BLaER1 treated with 17β-estradiol and CSF1 and Interleukin-3, amounts not matched to agents 10 nM and 100 nM (cell line): ENCODE results near the gene RIBC2.
A peak's percentile ranks its signal among the peaks of the same experiment; 100 is the strongest.
"Not testable (repeated sequence)": the region's sequence is repeated elsewhere in the genome, so short reads cannot be mapped to it uniquely, and the experiment has no call there.

Experiments
- H3K27ac ChIP-seq, 11 experiments: shearing (Covaris generic); formaldehyde crosslinking; 2 replicates each; pipeline ENCODE4 v1.8.1; 2022
- H3K27me3 ChIP-seq, 11 experiments: shearing (Covaris generic); formaldehyde crosslinking; 2 replicates each; pipeline ENCODE4 v1.8.1; 2022
- H3K36me3 ChIP-seq, 11 experiments: shearing (Covaris generic); formaldehyde crosslinking; 2 replicates each; pipeline ENCODE4 v1.8.1; 2022
- H3K4me1 ChIP-seq, 10 experiments: shearing (Covaris generic); formaldehyde crosslinking; 2 replicates each; pipeline ENCODE4 v1.8.1; 2022
- H3K4me2 ChIP-seq, 11 experiments: shearing (Covaris generic); formaldehyde crosslinking; 2 replicates each; pipeline ENCODE4 v1.8.1; 2022
- H3K4me3 ChIP-seq, 10 experiments: shearing (Covaris generic); formaldehyde crosslinking; 2 replicates each; pipeline ENCODE4 v1.8.1; 2022
- H3K9ac ChIP-seq, 11 experiments: shearing (Covaris generic); formaldehyde crosslinking; 2 replicates each; pipeline ENCODE4 v1.8.1; 2022
- H3K9me3 ChIP-seq, 11 experiments: shearing (Covaris generic); formaldehyde crosslinking; replicated peaks in 1 of 11; 2 replicates each; pipeline ENCODE4 v1.8.1; 2022
- H4K20me1 ChIP-seq, 11 experiments: shearing (Covaris generic); formaldehyde crosslinking; 2 replicates each; pipeline ENCODE4 v1.8.1; 2022
- Cebpa-rat ChIP-seq, 11 experiments: shearing (Covaris generic); IDR thresholded peaks; 2 replicates each; pipeline ENCODE4 v1.8.1; 2022

Gene RIBC2

GRCh38 chr22:45438336-45438735 lies 24.8 kb downstream of the RIBC2 start:
- no peaks in the 10 kb centered on the region for H3K36me3 ChIP-seq
- H3K27ac ChIP-seq, result no peak overlapping the region
- H3K4me1 ChIP-seq, result peaks cover 14 to 32% (median 22%) of the 10 kb centered on the region in 10 experiments
- no peak overlapping the region for H3K4me2 ChIP-seq
- no peak overlapping the region for H3K9ac ChIP-seq
- no peaks in the 10 kb centered on the region for H3K9me3 ChIP-seq
- TF ChIP-seq Cebpa-rat (IDR thresholded peaks at IDR 0.05), result no peak
- no peaks in the 10 kb centered on the region; a peak in 1 of 22 replicates for H4K20me1 ChIP-seq
- peaks cover 0 to 20% (median 0%) of the 10 kb centered on the region in 11 experiments; a peak in 3 of 22 replicates for H3K27me3 ChIP-seq
- no peak overlapping the region for H3K4me3 ChIP-seq

- Histone ChIP-seq H3K4me1 (peaks cover 0 to 16% (median 5%) of the 10 kb centered on the region in 10 experiments; a peak in 13 of 20 replicates), H3K9ac (0 out of 22 replicates have a peak overlapping the region, but pooled peaks of 1 of the 11 experiments have one; percentile 18), H3K4me2 (peak overlapping the region in 2 of 11 experiments; percentile 23 to 28; a peak in 4 of 22 replicates), H3K27me3 (peaks cover 0 to 27% (median 0%) of the 10 kb centered on the region in 11 experiments; a peak in 3 of 22 replicates)
- not testable (repeated sequence) for H4K20me1 ChIP-seq, H3K27ac ChIP-seq, H3K36me3 ChIP-seq, H3K4me3 ChIP-seq, H3K9me3 ChIP-seq
Observed at GRCh38 chr22:45440688-45441087, 27.2 kb downstream of the RIBC2 start.

- Histone ChIP-seq H3K9ac (0 out of 22 replicates have a peak overlapping the region, but pooled peaks of 1 of the 11 experiments have one; percentile 18), H4K20me1 (no peaks in the 10 kb centered on the region; a peak in 1 of 22 replicates), H3K27ac (no peak overlapping the region), H3K9me3 (no peaks in the 10 kb centered on the region), H3K4me1 (peaks cover 0 to 11% (median under 1%) of the 10 kb centered on the region in 10 experiments; a peak in 9 of 20 replicates), H3K4me2 (peak overlapping the region in 2 of 11 experiments; percentile 23 to 28; a peak in 4 of 22 replicates), H3K36me3 (no peaks in the 10 kb centered on the region), H3K4me3 (no peak overlapping the region), H3K27me3 (peaks cover 0 to 27% (median 0%) of the 10 kb centered on the region in 11 experiments; a peak in 3 of 22 replicates)
- no peak for TF ChIP-seq Cebpa-rat (IDR thresholded peaks at IDR 0.05)
Observed at GRCh38 chr22:45441138-45441537, 27.6 kb downstream of the RIBC2 start.

- H3K27me3 ChIP-seq, result peaks cover 0 to 27% (median 0%) of the 10 kb centered on the region in 11 experiments; a peak in 3 of 22 replicates
- H4K20me1 ChIP-seq, result no peaks in the 10 kb centered on the region; a peak in 1 of 22 replicates
- H3K4me2 ChIP-seq, result no peak overlapping the region
- no peak for TF ChIP-seq Cebpa-rat (IDR thresholded peaks at IDR 0.05)
- no peak overlapping the region for H3K9ac ChIP-seq
- no peak overlapping the region for H3K4me3 ChIP-seq
- no peak overlapping the region for H3K27ac ChIP-seq
- peaks cover 0 to 10% (median 0%) of the 10 kb centered on the region in 10 experiments; a peak in 5 of 20 replicates for H3K4me1 ChIP-seq
- no peaks in the 10 kb centered on the region for H3K9me3 ChIP-seq
- H3K36me3 ChIP-seq, result no peaks in the 10 kb centered on the region
Observed at GRCh38 chr22:45442116-45442515, 28.6 kb downstream of the RIBC2 start.

GRCh38 chr22:45444168-45444567 lies 30.7 kb downstream of the RIBC2 start:
- H3K4me2 ChIP-seq, result no peak overlapping the region
- no peak for TF ChIP-seq Cebpa-rat (IDR thresholded peaks at IDR 0.05)
- no peak overlapping the region for H3K27ac ChIP-seq

GRCh38 chr22:45445031-45445710 lies 31.7 kb downstream of the RIBC2 start:
- Histone ChIP-seq H3K27ac (no peak overlapping the region), H3K4me1 (peaks cover 0 to 9% (median 0%) of the 10 kb centered on the region in 10 experiments; a peak in 5 of 20 replicates), H3K4me3 (no peak overlapping the region), H3K27me3 (peaks cover 0 to 27% (median 0%) of the 10 kb centered on the region in 11 experiments; a peak in 3 of 22 replicates), H3K36me3 (no peaks in the 10 kb centered on the region), H3K4me2 (no peak overlapping the region), H3K9ac (no peak overlapping the region), H4K20me1 (no peaks in the 10 kb centered on the region; a peak in 1 of 22 replicates), H3K9me3 (no peaks in the 10 kb centered on the region)
- no peak for TF ChIP-seq Cebpa-rat (IDR thresholded peaks at IDR 0.05)

More at GRCh38 chr22:45444168-45444567, 30.7 kb downstream of the RIBC2 start:
- H4K20me1 ChIP-seq, result no peaks in the 10 kb centered on the region; a peak in 1 of 22 replicates
- no peak overlapping the region for H3K4me3 ChIP-seq
- no peaks in the 10 kb centered on the region for H3K36me3 ChIP-seq
- peaks cover 0 to 27% (median 0%) of the 10 kb centered on the region in 11 experiments; a peak in 3 of 22 replicates for H3K27me3 ChIP-seq
- H3K9me3 ChIP-seq, result no peaks in the 10 kb centered on the region
- peaks cover 0 to 10% (median 0%) of the 10 kb centered on the region in 10 experiments; a peak in 5 of 20 replicates for H3K4me1 ChIP-seq
- no peak overlapping the region for H3K9ac ChIP-seq

- TF ChIP-seq Cebpa-rat (IDR thresholded peaks at IDR 0.05), result no peak
- Histone ChIP-seq H3K4me1 (peaks cover 0 to 5% (median 0%) of the 10 kb centered on the region in 10 experiments; a peak in 4 of 20 replicates), H3K27me3 (peaks cover 0 to 28% (median 0%) of the 10 kb centered on the region in 11 experiments; a peak in 3 of 22 replicates), H3K27ac (no peak overlapping the region), H3K9ac (no peak overlapping the region), H3K36me3 (no peaks in the 10 kb centered on the region), H4K20me1 (no peaks in the 10 kb centered on the region; a peak in 1 of 22 replicates), H3K4me2 (no peak overlapping the region), H3K4me3 (no peak overlapping the region), H3K9me3 (no peaks in the 10 kb centered on the region)
Observed at GRCh38 chr22:45446216-45446615, 32.7 kb downstream of the RIBC2 start.

GRCh38 chr22:45447596-45447995 lies 34.1 kb downstream of the RIBC2 start:
- not testable (repeated sequence) for H3K9me3 ChIP-seq, H4K20me1 ChIP-seq, H3K4me2 ChIP-seq, H3K4me1 ChIP-seq, H3K36me3 ChIP-seq, H3K9ac ChIP-seq, H3K4me3 ChIP-seq, H3K27ac ChIP-seq
- H3K27me3 ChIP-seq, result peaks cover 0 to 20% (median 0%) of the 10 kb centered on the region in 11 experiments; a peak in 3 of 22 replicates

GRCh38 chr22:45448431-45448830 lies 34.9 kb downstream of the RIBC2 start:
- H3K9me3 ChIP-seq, result no peaks in the 10 kb centered on the region
- H3K9ac ChIP-seq, result no peak overlapping the region
- H3K27me3 ChIP-seq, result peaks cover 0 to 20% (median 0%) of the 10 kb centered on the region in 11 experiments; a peak in 3 of 22 replicates
- no peaks in the 10 kb centered on the region for H3K36me3 ChIP-seq
- H3K4me3 ChIP-seq, result no peak overlapping the region
- peaks cover 0 to 5% (median 0%) of the 10 kb centered on the region in 10 experiments; a peak in 1 of 20 replicates for H3K4me1 ChIP-seq
- no peaks in the 10 kb centered on the region for H4K20me1 ChIP-seq
- H3K4me2 ChIP-seq, result no peak overlapping the region
- H3K27ac ChIP-seq, result no peak overlapping the region
- TF ChIP-seq Cebpa-rat (IDR thresholded peaks at IDR 0.05), result no peak

GRCh38 chr22:45449442-45449841 lies 35.9 kb downstream of the RIBC2 start:
- H3K27ac ChIP-seq, result not testable (repeated sequence)

More at GRCh38 chr22:45449442-45449841, 35.9 kb downstream of the RIBC2 start:
- not testable (repeated sequence) for H3K9ac ChIP-seq, H3K4me2 ChIP-seq, H3K36me3 ChIP-seq, H3K4me3 ChIP-seq, H4K20me1 ChIP-seq, H3K4me1 ChIP-seq, H3K9me3 ChIP-seq
- H3K27me3 ChIP-seq, result peaks cover 0 to 13% (median 0%) of the 10 kb centered on the region in 11 experiments; a peak in 3 of 22 replicates
